HEK293 (cell line): ENCODE results near the gene TAMALIN.

Source experiments
- CTCF ChIA-PET: fragments of 350-600 bp; formaldehyde crosslinking; extraction: SDS; loops from one replicate; lab custom pipeline; 2021; ENCODE audit warnings: antibody characterized with exemption; lab: Yijun Ruan, JAX
- POLR2A ChIA-PET: fragments of 300-600 bp; formaldehyde crosslinking; extraction: SDS; loops from one replicate; lab custom pipeline; 2020; ENCODE audit warnings: antibody characterized with exemption, inconsistent platforms; lab: Yijun Ruan, JAX
- H3K27ac ChIP-seq: fragments of 200-500 bp; sonication (Bioruptor generic); 2 replicates; pipeline ENCODE4 v1.5.1; 2014; ENCODE audit warnings: low read depth, low read length, control low read depth, inconsistent platforms; ENCODE audit errors: extremely low read depth
- H3K36me3 ChIP-seq, 2 experiments: fragments of 200-500 bp in 1 of 2; sonication (Bioruptor generic) in 1 of 2; 1 replicate in 1 of 2; 2 replicates in 1 of 2; pipeline ENCODE4 v1.5.1; 2014 to 2017; ENCODE audit warnings: inconsistent platforms in 2 of 2, low read length in 2 of 2; ENCODE audit not compliant: control insufficient read depth in 2 of 2, insufficient read depth in 1 of 2
- H3K4me1 ChIP-seq: fragments of 200-500 bp; sonication (Bioruptor generic); 2 replicates; pipeline ENCODE4 v1.5.1; 2014; ENCODE audit warnings: mild to moderate bottlenecking, low read length, inconsistent platforms; ENCODE audit not compliant: control insufficient read depth, insufficient read depth
- H3K4me3 ChIP-seq: 2 replicates; pipeline ENCODE4 v1.5.1; 2011; ENCODE audit warnings: low read depth, mild to moderate bottlenecking, control low read depth, low read length, moderate library complexity
- H3K9me3 ChIP-seq: fragments of 200-500 bp; sonication (Bioruptor generic); 2 replicates; pipeline ENCODE4 v1.5.1; 2014; ENCODE audit warnings: low read depth, low read length, inconsistent platforms; ENCODE audit not compliant: control insufficient read depth, insufficient read depth
- KLF7 ChIP-seq: fragments of 450-650 bp; formaldehyde crosslinking; IDR thresholded peaks from 2 replicates; pipeline ENCODE4 v1.5.1; 2016; ENCODE audit warnings: missing biosample characterization, missing genetic modification characterization, borderline replicate concordance
- MYNN ChIP-seq: fragments of 450-650 bp; formaldehyde crosslinking; IDR thresholded peaks from 2 replicates; pipeline ENCODE4 v1.5.1; 2016; ENCODE audit warnings: missing biosample characterization, missing genetic modification characterization, borderline replicate concordance
- PRDM6 ChIP-seq: fragments of 450-650 bp; formaldehyde crosslinking; IDR thresholded peaks from 2 replicates; pipeline ENCODE4 v1.5.1; 2017; ENCODE audit warnings: missing biosample characterization, missing genetic modification characterization
- SALL2 ChIP-seq: fragments of 450-650 bp; formaldehyde crosslinking; IDR thresholded peaks from 2 replicates; pipeline ENCODE4 v1.5.0; 2017; ENCODE audit warnings: missing biosample characterization, mild to moderate bottlenecking, missing genetic modification characterization, borderline replicate concordance
- SCRT1 ChIP-seq: fragments of 450-650 bp; formaldehyde crosslinking; IDR thresholded peaks from 2 replicates; pipeline ENCODE4 v1.5.1; 2016; ENCODE audit warnings: missing biosample characterization, missing genetic modification characterization, borderline replicate concordance
- SCRT2 ChIP-seq: fragments of 450-650 bp; formaldehyde crosslinking; IDR thresholded peaks from 2 replicates; pipeline ENCODE4 v1.5.1; 2016; ENCODE audit warnings: missing biosample characterization, missing genetic modification characterization
- ZNF10 ChIP-seq: fragments of 450-650 bp; formaldehyde crosslinking; IDR thresholded peaks from 2 replicates; pipeline ENCODE4 v1.5.1; 2017; ENCODE audit warnings: missing biosample characterization, missing genetic modification characterization
- ZNF324 ChIP-seq: fragments of 450-650 bp; formaldehyde crosslinking; IDR thresholded peaks from 2 replicates; pipeline ENCODE4 v1.5.1; 2016; ENCODE audit warnings: missing biosample characterization, missing genetic modification characterization
- ZNF488 ChIP-seq: fragments of 450-650 bp; formaldehyde crosslinking; IDR thresholded peaks from 2 replicates; pipeline ENCODE4 v1.5.1; 2016; ENCODE audit warnings: missing biosample characterization, missing genetic modification characterization
- ZNF600 ChIP-seq: fragments of 450-650 bp; formaldehyde crosslinking; IDR thresholded peaks from 2 replicates; pipeline ENCODE4 v1.5.1; 2016; ENCODE audit warnings: missing biosample characterization, missing genetic modification characterization
- ZNF660 ChIP-seq: fragments of 450-650 bp; IDR thresholded peaks from 2 replicates; pipeline ENCODE4 v1.5.1; 2018; ENCODE audit warnings: missing biosample characterization, mild to moderate bottlenecking, missing genetic modification characterization
- ZNF785 ChIP-seq: fragments of 450-650 bp; formaldehyde crosslinking; IDR thresholded peaks from 2 replicates; pipeline ENCODE4 v1.5.1; 2016; ENCODE audit warnings: missing biosample characterization, missing genetic modification characterization

Gene TAMALIN

GRCh38 chr12:52055731-52056711 lies 49.3 kb downstream of the TAMALIN start:
- H3K27ac ChIP-seq = no peak overlapping the region
- TF ChIP-seq SALL2 (tag by site-specific recombination) (no peak), ZNF660 (no peak), ZNF10 (tag by site-specific recombination) (peak; percentile 43; the same call in 1 of the 2 replicates)
- TF ChIP-seq, all 188 proteins: peak for 1
- ChIA-PET CTCF (interaction anchor here (0.6 to 34.8 kb wide), 5 partner anchors 27 to 115 kb away, joined by 3 to 794 read pairs (median 3); no protein-coding TSS in a partner anchor), POLR2A (interaction anchor here (1.3 kb wide), 1 partner anchor 14 kb away, joined by 3 read pairs; the partner anchor contains the start of gene ATG101)
- no peaks in the 10 kb centered on the region for H3K9me3 ChIP-seq
- H3K36me3 ChIP-seq = peaks cover 0 to 38% of the 10 kb centered on the region in 2 experiments; a peak in 1 of 3 replicates
- peaks cover 7% of the 10 kb centered on the region; the same call in 1 of the 2 replicates for H3K4me1 ChIP-seq
- no peak overlapping the region for H3K4me3 ChIP-seq

- TF ChIP-seq SCRT2 (tag by site-specific recombination) (peak; percentile 82), SCRT1 (tag by site-specific recombination) (0 out of 2 replicates have a peak, but pooled peaks have one; percentile 57), ZNF324 (tag by site-specific recombination) (no peak), ZNF488 (no peak)
- peaks cover 0 to 38% of the 10 kb centered on the region in 2 experiments; a peak in 1 of 3 replicates for H3K36me3 ChIP-seq
- no peak overlapping the region for H3K4me3 ChIP-seq
- ChIA-PET POLR2A (interaction anchor here (1.3 kb wide), 1 partner anchor 13 kb away, joined by 3 read pairs; the partner anchor contains the start of gene ATG101), CTCF (interaction anchor here (0.5 to 34.8 kb wide), 7 partner anchors 10 to 1981 kb away, joined by 3 to 794 read pairs (median 3); no protein-coding TSS in a partner anchor)
- H3K27ac ChIP-seq = no peak overlapping the region
- H3K4me1 ChIP-seq = 0 out of 2 replicates have a peak, but pooled peaks cover 2% of the 10 kb centered on the region
- no peaks in the 10 kb centered on the region for H3K9me3 ChIP-seq
Measured at GRCh38 chr12:52056801-52057637, 50.3 kb downstream of the TAMALIN start.

- POLR2A ChIA-PET = no interaction called here
- CTCF ChIA-PET = interaction anchor here (0.6 to 34.8 kb wide), 6 partner anchors 9 to 1981 kb away, joined by 3 to 794 read pairs (median 4); no protein-coding TSS in a partner anchor
- TF ChIP-seq ZNF600 (tag by site-specific recombination) (peak; percentile 57), KLF7 (tag by site-specific recombination) (no peak), PRDM6 (no peak), MYNN (tag by site-specific recombination) (no peak), SALL2 (tag by site-specific recombination) (no peak), ZNF785 (tag by site-specific recombination) (no peak)
- Histone ChIP-seq H3K4me3 (no peak overlapping the region), H3K36me3 (peaks cover 0 to 38% of the 10 kb centered on the region in 2 experiments; a peak in 1 of 3 replicates), H3K27ac (no peak overlapping the region), H3K9me3 (no peaks in the 10 kb centered on the region), H3K4me1 (no peaks in the 10 kb centered on the region)
Measured at GRCh38 chr12:52057638-52058576, 51.2 kb downstream of the TAMALIN start.
